Colonic mucosa (tissue), 4 donors: ENCODE measurements around the gene MYOM3. TPM values are rescaled to one million over a fixed set of nuclear protein-coding genes. Genes with fewer than 3 reads are reported as not detected.
"Not testable (repeated sequence)": the region's sequence is repeated elsewhere in the genome, so short reads cannot be mapped to it uniquely, and the experiment has no call there.

Experiments used
- DNase-seq: peaks from one replicate; pipeline ENCODE4 v3.0.0-alpha.2; 2020
- H3K27ac ChIP-seq: fragments of 200-600 bp; one replicate; pipeline ENCODE4 v1.8.0; 2021
- H3K27me3 ChIP-seq: fragments of 200-600 bp; one replicate; pipeline ENCODE4 v1.8.0; 2021
- H3K36me3 ChIP-seq: fragments of 200-600 bp; one replicate; pipeline ENCODE4 v1.8.0; 2021
- H3K4me1 ChIP-seq: fragments of 200-600 bp; one replicate; pipeline ENCODE4 v1.8.0; 2021; ENCODE audit warnings: mild to moderate bottlenecking
- H3K4me3 ChIP-seq: fragments of 200-600 bp; one replicate; pipeline ENCODE4 v1.8.0; 2021
- H3K9ac ChIP-seq, 2 donors: one replicate each; pipeline ENCODE4 v1.7.0; 2013; ENCODE audit warnings: control low read depth in 2 of 2, low read depth in 2 of 2, low read length in 2 of 2
- H3K9me3 ChIP-seq: fragments of 200-600 bp; one replicate; pipeline ENCODE4 v1.8.0; 2021
- intact Hi-C: fragments of 100-400 bp; cut with DNase I; formaldehyde crosslinking; loops from one replicate; pipeline ENCODE4 v1.14.1; 2022
- total RNA-seq, 2 donors: library from RNA; stranded (reverse); fragmentation: NEBNext Ultra II Directional in 1 of 2; extraction: Animal tissue kit (Norgen Biotek cat#: 25700) in 1 of 2; gene quantifications; one replicate each; pipeline ENCODE4 v1.2.1, GENCODE V29; 2021
- TF ChIP-seq, protein P1 (sequence below): fragments of 200-600 bp; IDR thresholded peaks from one replicate; pipeline ENCODE4 v1.8.0; 2022; ENCODE audit warnings: antibody characterized with exemption, mild to moderate bottlenecking
- donor health status: healthy.
- donor health status: DM: no; HTN: no; CAD: no.
- donor health status: DM: no; HTN: no; CAD: no.

Gene MYOM3
- total RNA-seq, 2 donors from 2014 or later, result 1.8 to 3.3 TPM

- no peaks in the 10 kb centered on the region for H3K36me3 ChIP-seq
- TF ChIP-seq, protein P1, sequence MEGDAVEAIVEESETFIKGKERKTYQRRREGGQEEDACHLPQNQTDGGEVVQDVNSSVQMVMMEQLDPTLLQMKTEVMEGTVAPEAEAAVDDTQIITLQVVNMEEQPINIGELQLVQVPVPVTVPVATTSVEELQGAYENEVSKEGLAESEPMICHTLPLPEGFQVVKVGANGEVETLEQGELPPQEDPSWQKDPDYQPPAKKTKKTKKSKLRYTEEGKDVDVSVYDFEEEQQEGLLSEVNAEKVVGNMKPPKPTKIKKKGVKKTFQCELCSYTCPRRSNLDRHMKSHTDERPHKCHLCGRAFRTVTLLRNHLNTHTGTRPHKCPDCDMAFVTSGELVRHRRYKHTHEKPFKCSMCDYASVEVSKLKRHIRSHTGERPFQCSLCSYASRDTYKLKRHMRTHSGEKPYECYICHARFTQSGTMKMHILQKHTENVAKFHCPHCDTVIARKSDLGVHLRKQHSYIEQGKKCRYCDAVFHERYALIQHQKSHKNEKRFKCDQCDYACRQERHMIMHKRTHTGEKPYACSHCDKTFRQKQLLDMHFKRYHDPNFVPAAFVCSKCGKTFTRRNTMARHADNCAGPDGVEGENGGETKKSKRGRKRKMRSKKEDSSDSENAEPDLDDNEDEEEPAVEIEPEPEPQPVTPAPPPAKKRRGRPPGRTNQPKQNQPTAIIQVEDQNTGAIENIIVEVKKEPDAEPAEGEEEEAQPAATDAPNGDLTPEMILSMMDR, result no peak
- intact Hi-C loops, result no loop called here
- no peak for DNase-seq
- no peaks in the 10 kb centered on the region for H3K27me3 ChIP-seq
- no peaks in the 10 kb centered on the region for H3K9me3 ChIP-seq
- H3K27ac ChIP-seq, result no peak overlapping the region
- no peaks in the 10 kb centered on the region for H3K4me1 ChIP-seq
- no peak overlapping the region for H3K9ac ChIP-seq
- no peak overlapping the region for H3K4me3 ChIP-seq
Observed at GRCh38 chr1:24043345-24044032, 68.4 kb downstream of the MYOM3 start.

DNA sequence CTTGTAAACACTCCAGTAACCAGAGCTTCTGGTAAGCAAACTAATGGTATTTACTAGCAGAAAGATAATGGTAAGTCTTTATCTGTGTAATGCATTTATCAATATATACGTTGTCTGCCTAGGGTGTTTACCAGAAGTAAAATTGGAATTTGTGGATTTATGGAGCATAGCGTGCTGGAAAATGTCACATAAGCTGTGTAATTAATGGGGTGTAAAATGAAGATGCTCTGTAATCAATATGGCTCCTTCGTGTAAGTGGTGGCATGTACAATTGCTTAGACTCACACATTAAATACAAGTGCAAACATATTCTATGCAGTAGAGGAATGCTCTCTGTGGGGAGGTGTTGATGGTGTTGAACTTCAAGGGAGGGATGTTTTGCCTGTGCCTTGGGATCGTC is 69.6 kb downstream of the MYOM3 start:
- Histone ChIP-seq H3K4me3 (no peak overlapping the region), H3K27me3 (no peaks in the 10 kb centered on the region), H3K9ac (no peak overlapping the region), H3K9me3 (no peaks in the 10 kb centered on the region), H3K4me1 (no peaks in the 10 kb centered on the region), H3K27ac (no peak overlapping the region), H3K36me3 (no peaks in the 10 kb centered on the region)
- intact Hi-C loops, result no loop called here
- TF ChIP-seq, protein P1, result no peak
- DNase-seq, result no peak

GRCh38 chr1:24036088-24036487 is 75.8 kb downstream of the MYOM3 start:
- no peak overlapping the region for H3K27ac ChIP-seq
- no peaks in the 10 kb centered on the region for H3K4me1 ChIP-seq
- H3K9ac ChIP-seq, result no peak overlapping the region
- TF ChIP-seq, protein P1, result no peak
- no peaks in the 10 kb centered on the region for H3K36me3 ChIP-seq
- H3K27me3 ChIP-seq, result no peaks in the 10 kb centered on the region
- intact Hi-C loops, result no loop called here
- H3K4me3 ChIP-seq, result no peak overlapping the region
- no peaks in the 10 kb centered on the region for H3K9me3 ChIP-seq
- DNase-seq, result no peak

DNA sequence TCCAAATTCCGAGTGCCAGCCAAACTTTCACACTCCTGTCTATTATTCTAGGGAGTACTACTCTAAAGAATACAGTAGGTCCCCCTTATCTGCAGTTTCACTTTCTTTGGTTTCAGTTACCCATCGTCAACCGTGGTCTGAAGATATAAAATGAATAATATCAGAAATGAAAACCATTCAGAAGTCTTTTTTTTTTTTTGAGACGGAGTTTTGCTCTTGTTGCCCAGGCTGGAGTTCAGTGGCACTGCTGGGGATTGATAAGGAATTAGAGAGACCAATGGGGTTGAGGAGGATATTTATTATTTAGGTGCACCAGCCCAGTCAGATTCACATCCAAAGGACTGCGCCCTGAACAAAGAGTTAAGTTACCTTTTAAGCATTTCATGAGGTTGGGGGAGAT is 79.0 kb downstream of the MYOM3 start:
- TF ChIP-seq, protein P1, result no peak
- H3K27me3 ChIP-seq, result no peaks in the 10 kb centered on the region
- H3K36me3 ChIP-seq, result no peaks in the 10 kb centered on the region
- intact Hi-C loops, result no loop called here
- no peak for DNase-seq
- H3K4me3 ChIP-seq, result no peak overlapping the region
- H3K9me3 ChIP-seq, result no peaks in the 10 kb centered on the region
- H3K9ac ChIP-seq, result no peak overlapping the region
- H3K4me1 ChIP-seq, result no peaks in the 10 kb centered on the region
- no peak overlapping the region for H3K27ac ChIP-seq

GRCh38 chr1:24030976-24031516 is 80.9 kb downstream of the MYOM3 start:
- intact Hi-C loops, H3K4me3 ChIP-seq: not testable (repeated sequence)

DNA sequence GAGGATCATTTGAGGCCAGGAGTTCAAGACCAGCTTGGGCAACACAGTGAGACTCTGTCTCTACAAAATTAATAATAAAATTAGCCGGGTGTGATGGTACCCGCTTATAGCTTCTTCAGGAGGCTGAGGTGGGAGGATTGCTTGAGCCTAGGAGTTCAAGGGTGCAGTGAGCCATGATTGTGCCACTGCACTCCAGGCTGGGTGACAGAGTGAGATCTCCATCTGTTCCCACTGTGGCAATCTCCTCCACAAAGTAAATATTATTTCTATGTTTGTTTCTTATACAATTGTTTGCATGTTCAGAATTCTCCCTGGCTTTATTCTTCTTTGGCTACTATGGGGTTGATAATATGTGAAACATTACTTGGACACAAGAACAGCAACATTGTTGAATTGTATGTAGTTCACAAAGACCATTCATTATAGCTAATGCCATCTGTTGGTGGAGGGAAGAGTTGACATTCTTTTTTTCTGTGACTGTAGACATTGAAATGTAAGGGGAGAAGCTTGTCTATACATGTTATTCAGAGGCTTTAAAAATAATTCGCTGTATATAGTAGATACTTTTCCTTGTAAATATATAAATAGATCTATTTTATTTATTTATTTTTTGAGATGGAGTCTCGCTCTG is 84.0 kb downstream of the MYOM3 start:
- Histone ChIP-seq H3K27ac (no peak overlapping the region), H3K4me3 (no peak overlapping the region), H3K36me3 (no peaks in the 10 kb centered on the region), H3K9me3 (no peaks in the 10 kb centered on the region), H3K4me1 (no peaks in the 10 kb centered on the region), H3K27me3 (no peaks in the 10 kb centered on the region), H3K9ac (no peak overlapping the region)
- no peak for DNase-seq
- intact Hi-C loops, result loop anchor here (5.0 kb wide), 1 partner anchor 71 kb away; the partner anchor contains the start of gene PNRC2
- TF ChIP-seq, protein P1, result peak; percentile 41

More at GRCh38 chr1:24030976-24031516, 80.9 kb downstream of the MYOM3 start:
- not testable (repeated sequence) for H3K4me1 ChIP-seq, H3K36me3 ChIP-seq, H3K9me3 ChIP-seq, H3K27me3 ChIP-seq, H3K9ac ChIP-seq, H3K27ac ChIP-seq, DNase-seq
